Esophagus (tissue), 2 donors: ENCODE measurements around the gene PITRM1. TPM values are rescaled to one million over a fixed set of nuclear protein-coding genes. Genes with fewer than 3 reads are reported as not detected.
"Not testable (repeated sequence)": the region's sequence is repeated elsewhere in the genome, so short reads cannot be mapped to it uniquely, and the experiment has no call there.

Experiments
- H3K27ac ChIP-seq, 2 donors: one replicate each; pipeline ENCODE4 v1.5.1; 2013; ENCODE audit warnings: low read depth in 2 of 2, mild to moderate bottlenecking in 2 of 2, inconsistent platforms in 1 of 2, low read length in 1 of 2, moderate library complexity in 1 of 2
- H3K27me3 ChIP-seq, 2 donors: one replicate each; pipeline ENCODE4 v1.6.1; 2013; ENCODE audit warnings: low read length in 2 of 2, control low read depth in 1 of 2, mild to moderate bottlenecking in 1 of 2; ENCODE audit not compliant: insufficient read depth in 2 of 2, control insufficient read depth in 1 of 2
- H3K36me3 ChIP-seq, 2 donors: one replicate each; pipeline ENCODE4 v1.6.1; 2013; ENCODE audit warnings: low read length in 1 of 2; ENCODE audit not compliant: control insufficient read depth in 2 of 2, insufficient read depth in 2 of 2
- H3K4me1 ChIP-seq, 2 donors: one replicate each; pipeline ENCODE4 v1.6.1; 2013; ENCODE audit warnings: low read length in 1 of 2; ENCODE audit not compliant: control insufficient read depth in 2 of 2, insufficient read depth in 2 of 2
- H3K4me3 ChIP-seq, 2 donors: one replicate each; pipeline ENCODE4 v1.5.1; 2013; ENCODE audit warnings: low read length in 2 of 2, mild to moderate bottlenecking in 2 of 2, low read depth in 1 of 2, moderate library complexity in 1 of 2
- H3K9me3 ChIP-seq, 2 donors: one replicate each; pipeline ENCODE4 v1.6.1; 2013; ENCODE audit warnings: mild to moderate bottlenecking in 2 of 2, low read depth in 1 of 2, low read length in 1 of 2, moderate library complexity in 1 of 2; ENCODE audit not compliant: control insufficient read depth in 2 of 2, insufficient read depth in 1 of 2
- WGBS, 2 donors: extraction: QIAGEN DNeasy Blood & Tissue Kit; methylation state at CpG; one replicate each; pipeline ENCODE4 v1.1.7; 2013; 5-methylcytosine and 5-hydroxymethylcytosine counted together
- polyA plus RNA-seq, 2 donors: library from polyadenylated mRNA; stranded (reverse); fragments of 200-250 nt; gene quantifications; one replicate each; pipeline ENCODE4 v1.2.3, GENCODE V29; 2013
- donor health status: healthy with polysubstance abuse.
- donor health status: Bipolar disorder and iron deficiency.

Gene PITRM1
- polyA plus RNA-seq, 2 donors: 41.8 to 53.0 TPM

GRCh38 chr10:3109196-3109595 lies 63.4 kb downstream of the PITRM1 start:
- peaks cover 7 to 45% of the 10 kb centered on the region in 2 donors for H3K36me3 ChIP-seq
- H3K4me3 ChIP-seq: no peak overlapping the region
- 94 to 95% methylated on average over 21 of the region's 21 CpGs for WGBS, 2 donors
- H3K4me1 ChIP-seq: peaks cover 6 to 16% of the 10 kb centered on the region in 2 donors
- H3K27ac ChIP-seq: peak overlapping the region in 1 of 2 donors; percentile 26
- H3K27me3 ChIP-seq: no peaks in the 10 kb centered on the region
- no peaks in the 10 kb centered on the region for H3K9me3 ChIP-seq

- 92 to 97% methylated on average over 21 of the region's 21 CpGs for WGBS, 2 donors
- Histone ChIP-seq H3K27me3 (no peaks in the 10 kb centered on the region), H3K4me1 (peaks cover 6 to 17% of the 10 kb centered on the region in 2 donors), H3K4me3 (no peak overlapping the region), H3K36me3 (peaks cover 7 to 46% of the 10 kb centered on the region in 2 donors), H3K9me3 (no peaks in the 10 kb centered on the region), H3K27ac (no peak overlapping the region)
Measured at GRCh38 chr10:3108575-3109105, 63.9 kb downstream of the PITRM1 start.

GRCh38 chr10:3108033-3108432 lies 64.5 kb downstream of the PITRM1 start:
- Histone ChIP-seq H3K27me3 (no peaks in the 10 kb centered on the region), H3K4me3 (no peak overlapping the region), H3K4me1 (peaks cover 6 to 22% of the 10 kb centered on the region in 2 donors), H3K9me3 (no peaks in the 10 kb centered on the region), H3K36me3 (peaks cover 7 to 42% of the 10 kb centered on the region in 2 donors), H3K27ac (peak overlapping the region; percentile 91 to 94)
- WGBS, 2 donors: 75 to 81% methylated on average over 8 of the region's 8 CpGs

- WGBS, 2 donors: 38 to 43% methylated on average over 22 of the region's 22 CpGs
Measured at GRCh38 chr10:3107426-3107961, 65.1 kb downstream of the PITRM1 start.

GRCh38 chr10:3106928-3107425 lies 65.6 kb downstream of the PITRM1 start:
- Histone ChIP-seq H3K4me1 (peaks cover 9 to 26% of the 10 kb centered on the region in 2 donors), H3K36me3 (peaks cover 7 to 32% of the 10 kb centered on the region in 2 donors), H3K4me3 (no peak overlapping the region), H3K27me3 (no peaks in the 10 kb centered on the region), H3K9me3 (no peaks in the 10 kb centered on the region), H3K27ac (peak overlapping the region; percentile 91 to 94)
- WGBS, 2 donors: 48 to 49% methylated on average over 4 to 5 of the region's 5 CpGs

More at GRCh38 chr10:3107426-3107961, 65.1 kb downstream of the PITRM1 start:
- H3K27me3 ChIP-seq: no peaks in the 10 kb centered on the region
- peaks cover 9 to 26% of the 10 kb centered on the region in 2 donors for H3K4me1 ChIP-seq
- H3K36me3 ChIP-seq: peaks cover 7 to 37% of the 10 kb centered on the region in 2 donors
- H3K4me3 ChIP-seq: peak overlapping the region in 1 of 2 donors; percentile 1
- H3K27ac ChIP-seq: peak overlapping the region; percentile 91 to 94
- no peaks in the 10 kb centered on the region for H3K9me3 ChIP-seq

GRCh38 chr10:3106328-3106727 lies 66.3 kb downstream of the PITRM1 start:
- not testable (repeated sequence) for H3K4me3 ChIP-seq, H3K27me3 ChIP-seq, H3K9me3 ChIP-seq, H3K27ac ChIP-seq
- H3K36me3 ChIP-seq: peaks cover 7 to 29% of the 10 kb centered on the region in 2 donors
- H3K4me1 ChIP-seq: peaks cover 9 to 26% of the 10 kb centered on the region in 2 donors
- WGBS, 2 donors: 78 to 92% methylated on average over 4 to 6 of the region's 10 CpGs

GRCh38 chr10:3105905-3106304 lies 66.7 kb downstream of the PITRM1 start:
- Histone ChIP-seq H3K27ac (no peak overlapping the region), H3K4me1 (peaks cover 9 to 22% of the 10 kb centered on the region in 2 donors), H3K9me3 (no peaks in the 10 kb centered on the region), H3K4me3 (no peak overlapping the region), H3K36me3 (peaks cover 7 to 29% of the 10 kb centered on the region in 2 donors), H3K27me3 (no peaks in the 10 kb centered on the region)
- 87 to 91% methylated on average over 16 to 17 of the region's 20 CpGs for WGBS, 2 donors

GRCh38 chr10:3105166-3105565 lies 67.4 kb downstream of the PITRM1 start:
- H3K4me1 ChIP-seq: peaks cover 9 to 19% of the 10 kb centered on the region in 2 donors
- H3K9me3 ChIP-seq: no peaks in the 10 kb centered on the region
- H3K27ac ChIP-seq: no peak overlapping the region
- no peak overlapping the region for H3K4me3 ChIP-seq
- no peaks in the 10 kb centered on the region for H3K27me3 ChIP-seq
- peaks cover 7 to 32% of the 10 kb centered on the region in 2 donors for H3K36me3 ChIP-seq
- WGBS, 2 donors: 89 to 91% methylated on average over 20 of the region's 20 CpGs

- peaks cover 2 to 28% of the 10 kb centered on the region in 2 donors for H3K36me3 ChIP-seq
- no peaks in the 10 kb centered on the region for H3K9me3 ChIP-seq
- peaks cover 5 to 16% of the 10 kb centered on the region in 2 donors for H3K4me1 ChIP-seq
- H3K4me3 ChIP-seq: no peak overlapping the region
- no peaks in the 10 kb centered on the region for H3K27me3 ChIP-seq
- H3K27ac ChIP-seq: no peak overlapping the region
- 80 to 86% methylated on average over 28 of the region's 28 CpGs for WGBS, 2 donors
Measured at GRCh38 chr10:3104251-3104918, 68.2 kb downstream of the PITRM1 start.
